Measurements from ENCODE around the gene MAP3K21.

- no peak for TF ChIP-seq CTCF (IDR thresholded peaks at IDR 0.05)
- TF ChIP-seq POLR2A (IDR thresholded peaks at IDR 0.05), result no peak
These were observed 14.6 kb downstream of the MAP3K21 start for GRCh38 chr1:233342086-233342485.

Data from thyroid gland (tissue), 4 donors.